Pons (tissue), 1 donor: Measurements from ENCODE around the gene LSMEM2.
A peak's percentile ranks its signal among the peaks of the same experiment; 100 is the strongest.

Experiments
- DNase-seq: peaks from one replicate; pipeline ENCODE4 v3.0.0-alpha.2; 2016; ENCODE audit warnings: low spot score

The LSMEM2 gene

GRCh38 chr3:50322115-50322385 is 43.2 kb downstream of the LSMEM2 start:
- no peak for DNase-seq

DNA sequence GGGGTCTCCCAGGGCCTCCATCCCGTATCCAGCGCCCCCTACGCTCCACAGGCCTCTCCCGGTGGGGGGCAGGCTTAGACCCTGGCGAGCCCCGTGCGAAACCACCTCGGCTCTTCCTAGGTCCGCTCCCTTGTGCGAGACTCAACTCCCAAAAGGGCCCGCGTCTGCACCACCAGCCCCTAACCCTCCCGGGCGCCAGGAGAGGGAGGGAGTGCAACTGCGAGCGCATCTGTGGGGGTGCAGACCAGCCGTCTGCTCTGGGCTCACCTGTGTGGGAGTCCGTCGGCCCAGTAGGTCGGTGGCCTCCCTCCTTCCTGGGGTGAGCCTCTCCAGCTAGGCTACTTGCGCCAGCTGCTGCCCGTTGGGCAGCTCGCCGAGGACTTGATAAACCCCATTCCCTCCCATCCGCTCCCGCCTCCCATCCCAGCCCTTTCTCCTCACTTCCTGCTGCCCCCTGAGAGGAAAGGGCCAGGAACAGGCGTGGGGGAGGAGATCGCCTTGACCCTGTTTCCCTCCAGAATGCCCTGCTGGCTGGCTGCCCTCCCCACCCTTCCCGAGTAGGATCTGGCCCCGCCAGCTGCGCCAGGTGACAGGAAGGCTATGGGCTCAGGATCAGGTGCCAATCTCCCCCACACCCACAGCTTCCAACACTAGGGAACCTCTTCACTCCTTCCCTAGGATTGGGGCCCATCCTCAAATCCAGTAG is 43.7 kb downstream of the LSMEM2 start, which contains the start of gene HYAL2:
TSS of gene HYAL2 (minus strand) at position 360 of the 706 bp plus-strand sequence. CDS start 2,256 bp downstream, outside the sequence.
- no peak for DNase-seq

- DNase-seq = no peak
Measured at GRCh38 chr3:50323092-50323600, 44.3 kb downstream of the LSMEM2 start.

- DNase-seq = no peak
Measured at GRCh38 chr3:50323614-50324199, 44.8 kb downstream of the LSMEM2 start.

GRCh38 chr3:50324351-50325112 is 45.6 kb downstream of the LSMEM2 start:
- peak; percentile 77 for DNase-seq

DNA sequence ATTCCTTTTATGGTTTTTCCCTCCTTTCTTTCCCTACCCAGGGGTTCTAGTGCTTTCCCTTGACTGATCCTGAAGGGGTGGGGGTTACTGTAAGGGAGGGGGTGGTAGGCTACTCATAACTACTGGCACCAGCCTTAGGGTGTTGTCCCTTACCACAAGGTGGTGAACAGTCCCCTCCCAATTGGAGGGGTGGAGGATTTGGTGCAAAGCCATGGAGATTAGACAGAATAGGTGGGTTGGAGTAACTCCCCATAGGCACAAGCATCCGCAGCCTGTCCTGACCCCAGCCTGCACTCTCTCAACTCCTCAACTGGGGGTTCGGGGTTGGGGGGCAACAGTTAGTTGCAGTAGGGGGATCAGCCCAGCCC is 46.2 kb downstream of the LSMEM2 start:
- DNase-seq = no peak

DNA sequence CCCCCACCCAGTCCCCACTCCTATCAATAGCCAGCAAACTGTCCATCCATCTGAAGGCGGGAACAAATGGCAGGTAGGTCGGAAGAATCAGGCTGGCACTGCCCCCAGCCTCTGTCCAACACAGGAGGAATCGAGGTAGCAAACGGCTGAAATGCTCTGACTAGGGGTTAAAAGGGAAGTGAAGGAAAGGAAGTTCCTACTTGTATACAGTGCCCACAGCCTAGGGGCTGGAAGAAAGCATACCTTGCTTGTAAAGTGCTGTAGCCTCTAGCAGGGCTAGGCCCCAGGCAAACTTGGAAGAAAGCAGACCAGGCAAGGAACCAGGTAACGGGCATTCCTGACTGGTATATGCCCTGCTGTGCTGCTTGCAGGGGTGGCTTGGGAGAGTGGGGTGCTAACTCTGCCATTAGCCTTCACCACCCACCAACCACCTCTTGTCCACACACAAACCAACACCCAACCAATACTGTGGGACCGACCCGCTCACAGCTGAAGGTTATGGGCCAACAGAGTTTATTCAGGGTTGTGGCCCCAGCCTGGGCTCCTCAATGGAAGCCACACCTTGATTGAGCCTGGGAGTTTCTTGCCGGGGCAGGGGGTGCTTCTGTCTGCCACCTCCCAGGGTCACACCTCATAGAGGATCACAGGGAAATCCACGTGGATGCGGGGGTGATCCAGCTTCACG is 46.8 kb downstream of the LSMEM2 start:
- no peak for DNase-seq

GRCh38 chr3:50326182-50326541 is 47.3 kb downstream of the LSMEM2 start:
- no peak for DNase-seq

- no peak for DNase-seq
Measured at GRCh38 chr3:50327129-50327528, 48.2 kb downstream of the LSMEM2 start.

GRCh38 chr3:50327943-50328691 is 49.2 kb downstream of the LSMEM2 start, which contains the start of gene TUSC2:
TSS of gene TUSC2 (minus strand) at chr3:50328223. CDS start at chr3:50328099, 124 bp downstream.
- DNase-seq = peak; percentile 98

GRCh38 chr3:50330330-50330729 is 51.4 kb downstream of the LSMEM2 start:
- DNase-seq = no peak

- no peak for DNase-seq
Measured at GRCh38 chr3:50331364-50331907, 52.5 kb downstream of the LSMEM2 start.

DNA sequence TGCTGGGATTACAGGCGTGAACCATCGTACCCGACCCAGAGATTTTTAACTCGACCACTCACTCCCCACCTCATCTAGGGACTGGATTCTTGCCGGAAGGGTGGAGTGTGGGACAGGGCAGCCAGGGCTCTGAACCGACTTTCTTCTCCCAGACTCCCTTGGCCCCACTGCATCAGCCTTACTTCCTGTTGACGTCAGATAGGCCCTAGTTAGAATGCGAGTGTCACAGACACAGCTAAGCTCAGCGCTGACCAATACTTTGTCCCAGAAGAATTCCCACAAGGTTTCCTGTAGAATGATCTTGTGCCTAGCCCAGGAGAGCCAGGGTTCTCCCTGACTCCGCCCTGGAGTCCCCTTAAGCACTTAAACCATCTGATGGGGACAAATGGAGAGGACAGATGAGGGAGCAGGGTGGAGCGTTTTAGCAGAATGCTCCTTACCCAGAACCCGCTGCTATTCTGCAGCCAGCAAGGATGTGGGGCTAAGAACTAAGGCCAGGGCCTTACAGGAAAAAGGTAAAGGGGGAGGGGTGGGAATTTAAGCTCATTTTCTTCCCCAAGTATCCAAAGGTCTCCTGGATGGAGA is 54.9 kb downstream of the LSMEM2 start:
- no peak for DNase-seq

- DNase-seq = no peak
Measured at GRCh38 chr3:50334339-50335075, 55.6 kb downstream of the LSMEM2 start.

DNA sequence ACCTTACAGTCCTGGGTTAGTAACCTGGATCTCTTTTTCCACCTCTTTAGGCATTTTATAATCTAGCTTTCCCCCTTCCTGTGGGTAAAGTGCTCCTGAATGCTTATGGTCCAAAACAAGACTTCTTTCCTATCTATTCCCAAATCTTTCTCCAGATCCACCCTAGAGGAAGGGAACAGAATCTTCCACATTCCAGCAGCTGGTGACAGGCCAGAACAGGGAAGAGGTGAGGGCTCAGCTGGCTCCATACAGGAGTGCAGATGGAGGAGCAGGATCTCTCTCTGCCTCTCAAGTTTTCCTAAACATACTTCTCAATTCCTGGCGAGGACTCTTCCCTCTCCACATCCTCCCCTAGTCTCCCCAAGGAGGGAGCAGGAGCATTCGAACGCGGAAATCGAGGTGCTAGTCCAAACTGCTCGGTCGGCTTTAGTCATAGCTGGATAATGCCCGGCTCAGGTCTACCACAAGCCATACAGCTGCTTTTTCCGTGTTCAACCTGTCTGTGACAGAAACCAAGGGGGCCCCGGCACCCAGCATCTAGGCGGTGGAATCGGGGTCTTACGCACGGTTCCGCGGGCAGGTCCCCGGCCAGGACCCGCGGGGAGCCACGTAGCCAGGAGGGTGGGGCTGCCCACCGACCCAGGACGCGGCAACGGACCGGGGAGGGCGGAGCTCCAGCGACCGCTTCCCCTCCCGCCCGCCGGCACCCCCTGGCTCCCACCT is 57.7 kb downstream of the LSMEM2 start:
- DNase-seq = peak; percentile 26

- peak; percentile 97 for DNase-seq
Measured at GRCh38 chr3:50337175-50337861, 58.4 kb downstream of the LSMEM2 start.
